Measurements from ENCODE around the gene GDI2.

DNA sequence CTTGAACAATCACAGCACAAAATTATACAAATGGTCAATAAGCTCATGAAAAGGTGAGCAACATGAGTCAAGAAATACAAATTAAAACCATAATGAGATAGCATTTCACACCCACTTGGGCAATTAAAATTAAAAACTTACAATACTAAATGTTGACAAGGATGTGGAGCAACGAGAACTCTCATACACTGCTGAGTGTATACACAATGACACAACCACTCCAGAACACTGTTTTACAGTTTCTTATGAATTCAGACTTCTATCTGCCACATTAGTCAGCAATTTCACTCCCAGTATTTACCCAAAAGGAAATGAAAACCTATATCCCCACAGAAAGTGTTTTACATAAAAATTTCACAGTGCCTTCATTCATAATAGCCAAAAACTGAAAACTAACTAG lies 31.1 kb downstream of the GDI2 start:
- TF ChIP-seq, protein P1, sequence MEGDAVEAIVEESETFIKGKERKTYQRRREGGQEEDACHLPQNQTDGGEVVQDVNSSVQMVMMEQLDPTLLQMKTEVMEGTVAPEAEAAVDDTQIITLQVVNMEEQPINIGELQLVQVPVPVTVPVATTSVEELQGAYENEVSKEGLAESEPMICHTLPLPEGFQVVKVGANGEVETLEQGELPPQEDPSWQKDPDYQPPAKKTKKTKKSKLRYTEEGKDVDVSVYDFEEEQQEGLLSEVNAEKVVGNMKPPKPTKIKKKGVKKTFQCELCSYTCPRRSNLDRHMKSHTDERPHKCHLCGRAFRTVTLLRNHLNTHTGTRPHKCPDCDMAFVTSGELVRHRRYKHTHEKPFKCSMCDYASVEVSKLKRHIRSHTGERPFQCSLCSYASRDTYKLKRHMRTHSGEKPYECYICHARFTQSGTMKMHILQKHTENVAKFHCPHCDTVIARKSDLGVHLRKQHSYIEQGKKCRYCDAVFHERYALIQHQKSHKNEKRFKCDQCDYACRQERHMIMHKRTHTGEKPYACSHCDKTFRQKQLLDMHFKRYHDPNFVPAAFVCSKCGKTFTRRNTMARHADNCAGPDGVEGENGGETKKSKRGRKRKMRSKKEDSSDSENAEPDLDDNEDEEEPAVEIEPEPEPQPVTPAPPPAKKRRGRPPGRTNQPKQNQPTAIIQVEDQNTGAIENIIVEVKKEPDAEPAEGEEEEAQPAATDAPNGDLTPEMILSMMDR (IDR thresholded peaks at IDR 0.05 in 2 of 3, conservative IDR thresholded peaks at IDR 0.05 in 1 of 3; ENCODE audit: borderline replicate concordance in 1 of 3, insufficient read depth in 1 of 3, low read depth in 2 of 3, low read length in 2 of 3), result no peak
- TF ChIP-seq POLR2AphosphoS5 (IDR thresholded peaks at IDR 0.05; ENCODE audit: low read depth, low read length) (no peak), CEBPB (IDR thresholded peaks at IDR 0.05; ENCODE audit: low read depth) (no peak), ZNF274 (IDR thresholded peaks at IDR 0.05; ENCODE audit: low read depth, low read length) (no peak), EZH2 (IDR thresholded peaks at IDR 0.05) (no peak), YY1 (IDR thresholded peaks at IDR 0.05; ENCODE audit: extremely low read depth, insufficient replicate concordance, low read depth, low read length) (no peak), ZFX (IDR thresholded peaks at IDR 0.05) (no peak), FOSL1 (IDR thresholded peaks at IDR 0.05; ENCODE audit: low read depth) (no peak), RAD21 (IDR thresholded peaks at IDR 0.05; ENCODE audit: low read depth) (no peak), SP1 (IDR thresholded peaks at IDR 0.05; ENCODE audit: low read depth) (no peak), POLR2A (IDR thresholded peaks at IDR 0.05; ENCODE audit: borderline replicate concordance, extremely low read depth, insufficient read depth, insufficient read length) (no peak)
- TF ChIP-seq, protein P2, sequence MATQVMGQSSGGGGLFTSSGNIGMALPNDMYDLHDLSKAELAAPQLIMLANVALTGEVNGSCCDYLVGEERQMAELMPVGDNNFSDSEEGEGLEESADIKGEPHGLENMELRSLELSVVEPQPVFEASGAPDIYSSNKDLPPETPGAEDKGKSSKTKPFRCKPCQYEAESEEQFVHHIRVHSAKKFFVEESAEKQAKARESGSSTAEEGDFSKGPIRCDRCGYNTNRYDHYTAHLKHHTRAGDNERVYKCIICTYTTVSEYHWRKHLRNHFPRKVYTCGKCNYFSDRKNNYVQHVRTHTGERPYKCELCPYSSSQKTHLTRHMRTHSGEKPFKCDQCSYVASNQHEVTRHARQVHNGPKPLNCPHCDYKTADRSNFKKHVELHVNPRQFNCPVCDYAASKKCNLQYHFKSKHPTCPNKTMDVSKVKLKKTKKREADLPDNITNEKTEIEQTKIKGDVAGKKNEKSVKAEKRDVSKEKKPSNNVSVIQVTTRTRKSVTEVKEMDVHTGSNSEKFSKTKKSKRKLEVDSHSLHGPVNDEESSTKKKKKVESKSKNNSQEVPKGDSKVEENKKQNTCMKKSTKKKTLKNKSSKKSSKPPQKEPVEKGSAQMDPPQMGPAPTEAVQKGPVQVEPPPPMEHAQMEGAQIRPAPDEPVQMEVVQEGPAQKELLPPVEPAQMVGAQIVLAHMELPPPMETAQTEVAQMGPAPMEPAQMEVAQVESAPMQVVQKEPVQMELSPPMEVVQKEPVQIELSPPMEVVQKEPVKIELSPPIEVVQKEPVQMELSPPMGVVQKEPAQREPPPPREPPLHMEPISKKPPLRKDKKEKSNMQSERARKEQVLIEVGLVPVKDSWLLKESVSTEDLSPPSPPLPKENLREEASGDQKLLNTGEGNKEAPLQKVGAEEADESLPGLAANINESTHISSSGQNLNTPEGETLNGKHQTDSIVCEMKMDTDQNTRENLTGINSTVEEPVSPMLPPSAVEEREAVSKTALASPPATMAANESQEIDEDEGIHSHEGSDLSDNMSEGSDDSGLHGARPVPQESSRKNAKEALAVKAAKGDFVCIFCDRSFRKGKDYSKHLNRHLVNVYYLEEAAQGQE (IDR thresholded peaks at IDR 0.05; ENCODE audit: low read depth), result no peak
- TF ChIP-seq, protein P3, sequence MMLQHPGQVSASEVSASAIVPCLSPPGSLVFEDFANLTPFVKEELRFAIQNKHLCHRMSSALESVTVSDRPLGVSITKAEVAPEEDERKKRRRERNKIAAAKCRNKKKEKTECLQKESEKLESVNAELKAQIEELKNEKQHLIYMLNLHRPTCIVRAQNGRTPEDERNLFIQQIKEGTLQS (IDR thresholded peaks at IDR 0.05), result no peak
